Measurements from ENCODE around the gene ZDHHC7. TPM values are rescaled to one million over a fixed set of nuclear protein-coding genes. Genes with fewer than 3 reads are reported as not detected.

Gene ZDHHC7
- polyA plus RNA-seq, 2 of the 4 experiments (the other 2 are of a cell fraction) = 42.3 to 58.0 TPM

DNA sequence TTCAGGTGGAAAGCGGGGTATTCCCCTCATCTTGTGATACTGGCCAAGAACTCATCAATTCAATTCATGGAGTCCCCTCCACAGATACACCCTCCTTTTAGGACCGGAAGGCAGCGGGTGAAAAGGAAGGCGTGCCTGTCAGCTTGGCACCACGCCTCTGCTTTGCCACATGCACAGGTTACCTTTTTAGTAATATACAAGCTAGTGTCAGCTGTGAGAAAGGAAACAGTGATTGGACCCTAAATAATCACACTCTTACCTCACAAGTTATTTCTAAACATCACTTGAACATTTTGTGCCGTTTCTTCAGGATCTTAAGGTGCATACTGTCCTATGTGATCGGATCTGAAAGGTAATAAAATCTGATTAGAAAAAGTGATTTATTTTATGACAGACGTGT, 15.7 kb downstream of the ZDHHC7 start (continued):
- TF ChIP-seq, protein P1, sequence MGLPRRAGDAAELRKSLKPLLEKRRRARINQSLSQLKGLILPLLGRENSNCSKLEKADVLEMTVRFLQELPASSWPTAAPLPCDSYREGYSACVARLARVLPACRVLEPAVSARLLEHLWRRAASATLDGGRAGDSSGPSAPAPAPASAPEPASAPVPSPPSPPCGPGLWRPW (IDR thresholded peaks at IDR 0.05) = no peak
- TF ChIP-seq, protein P2, sequence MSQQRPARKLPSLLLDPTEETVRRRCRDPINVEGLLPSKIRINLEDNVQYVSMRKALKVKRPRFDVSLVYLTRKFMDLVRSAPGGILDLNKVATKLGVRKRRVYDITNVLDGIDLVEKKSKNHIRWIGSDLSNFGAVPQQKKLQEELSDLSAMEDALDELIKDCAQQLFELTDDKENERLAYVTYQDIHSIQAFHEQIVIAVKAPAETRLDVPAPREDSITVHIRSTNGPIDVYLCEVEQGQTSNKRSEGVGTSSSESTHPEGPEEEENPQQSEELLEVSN (IDR thresholded peaks at IDR 0.05; ENCODE audit: borderline replicate concordance, low read depth) = no peak
- TF ChIP-seq EP300 (IDR thresholded peaks at IDR 0.05) = no peak

DNA sequence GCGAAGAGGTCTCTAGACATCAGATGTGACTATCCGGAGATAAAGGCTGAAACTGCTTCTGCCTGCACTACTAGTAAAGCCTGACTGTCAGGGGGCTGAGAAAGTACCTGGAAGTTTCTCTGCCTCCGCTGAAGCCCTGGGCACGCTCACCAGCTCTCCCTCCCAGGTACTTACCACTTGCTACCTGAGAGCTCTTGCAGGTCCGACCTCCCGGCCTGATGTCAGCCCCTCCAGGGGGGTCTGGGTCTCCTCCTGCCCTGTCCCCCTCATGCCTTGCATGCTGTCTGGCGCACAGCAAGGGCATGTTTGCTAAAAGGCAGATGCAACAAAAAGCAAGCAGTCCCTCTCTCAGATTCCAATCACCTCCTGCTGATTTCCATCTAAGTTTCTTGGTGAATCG, 17.4 kb downstream of the ZDHHC7 start:
- TF ChIP-seq, protein P3, sequence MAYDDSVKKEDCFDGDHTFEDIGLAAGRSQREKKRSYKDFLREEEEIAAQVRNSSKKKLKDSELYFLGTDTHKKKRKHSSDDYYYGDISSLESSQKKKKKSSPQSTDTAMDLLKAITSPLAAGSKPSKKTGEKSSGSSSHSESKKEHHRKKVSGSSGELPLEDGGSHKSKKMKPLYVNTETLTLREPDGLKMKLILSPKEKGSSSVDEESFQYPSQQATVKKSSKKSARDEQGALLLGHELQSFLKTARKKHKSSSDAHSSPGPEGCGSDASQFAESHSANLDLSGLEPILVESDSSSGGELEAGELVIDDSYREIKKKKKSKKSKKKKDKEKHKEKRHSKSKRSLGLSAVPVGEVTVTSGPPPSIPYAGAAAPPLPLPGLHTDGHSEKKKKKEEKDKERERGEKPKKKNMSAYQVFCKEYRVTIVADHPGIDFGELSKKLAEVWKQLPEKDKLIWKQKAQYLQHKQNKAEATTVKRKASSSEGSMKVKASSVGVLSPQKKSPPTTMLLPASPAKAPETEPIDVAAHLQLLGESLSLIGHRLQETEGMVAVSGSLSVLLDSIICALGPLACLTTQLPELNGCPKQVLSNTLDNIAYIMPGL (CRISPR knock-in tag; IDR thresholded peaks at IDR 0.05; ENCODE audit: borderline replicate concordance) = no peak
- no peak for TF ChIP-seq MYC (IDR thresholded peaks at IDR 0.05; ENCODE audit: borderline replicate concordance, low read length)
- TF ChIP-seq, protein P4, sequence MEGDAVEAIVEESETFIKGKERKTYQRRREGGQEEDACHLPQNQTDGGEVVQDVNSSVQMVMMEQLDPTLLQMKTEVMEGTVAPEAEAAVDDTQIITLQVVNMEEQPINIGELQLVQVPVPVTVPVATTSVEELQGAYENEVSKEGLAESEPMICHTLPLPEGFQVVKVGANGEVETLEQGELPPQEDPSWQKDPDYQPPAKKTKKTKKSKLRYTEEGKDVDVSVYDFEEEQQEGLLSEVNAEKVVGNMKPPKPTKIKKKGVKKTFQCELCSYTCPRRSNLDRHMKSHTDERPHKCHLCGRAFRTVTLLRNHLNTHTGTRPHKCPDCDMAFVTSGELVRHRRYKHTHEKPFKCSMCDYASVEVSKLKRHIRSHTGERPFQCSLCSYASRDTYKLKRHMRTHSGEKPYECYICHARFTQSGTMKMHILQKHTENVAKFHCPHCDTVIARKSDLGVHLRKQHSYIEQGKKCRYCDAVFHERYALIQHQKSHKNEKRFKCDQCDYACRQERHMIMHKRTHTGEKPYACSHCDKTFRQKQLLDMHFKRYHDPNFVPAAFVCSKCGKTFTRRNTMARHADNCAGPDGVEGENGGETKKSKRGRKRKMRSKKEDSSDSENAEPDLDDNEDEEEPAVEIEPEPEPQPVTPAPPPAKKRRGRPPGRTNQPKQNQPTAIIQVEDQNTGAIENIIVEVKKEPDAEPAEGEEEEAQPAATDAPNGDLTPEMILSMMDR (IDR thresholded peaks at IDR 0.05) = no peak
- no peak for TF ChIP-seq JUN (IDR thresholded peaks at IDR 0.05)
- TF ChIP-seq CHD4 (IDR thresholded peaks at IDR 0.05; ENCODE audit: borderline replicate concordance) = no peak
- TF ChIP-seq RNF2 (IDR thresholded peaks at IDR 0.05; ENCODE audit: borderline replicate concordance, low read depth) = no peak
- TF ChIP-seq EHMT2 (IDR thresholded peaks at IDR 0.05; ENCODE audit: low read depth) = no peak
- no peak for TF ChIP-seq TFCP2L1 (CRISPR knock-in tag; IDR thresholded peaks at IDR 0.05)
- TF ChIP-seq, protein P5, sequence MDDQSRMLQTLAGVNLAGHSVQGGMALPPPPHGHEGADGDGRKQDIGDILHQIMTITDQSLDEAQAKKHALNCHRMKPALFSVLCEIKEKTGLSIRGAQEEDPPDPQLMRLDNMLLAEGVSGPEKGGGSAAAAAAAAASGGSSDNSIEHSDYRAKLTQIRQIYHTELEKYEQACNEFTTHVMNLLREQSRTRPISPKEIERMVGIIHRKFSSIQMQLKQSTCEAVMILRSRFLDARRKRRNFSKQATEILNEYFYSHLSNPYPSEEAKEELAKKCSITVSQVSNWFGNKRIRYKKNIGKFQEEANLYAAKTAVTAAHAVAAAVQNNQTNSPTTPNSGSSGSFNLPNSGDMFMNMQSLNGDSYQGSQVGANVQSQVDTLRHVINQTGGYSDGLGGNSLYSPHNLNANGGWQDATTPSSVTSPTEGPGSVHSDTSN (IDR thresholded peaks at IDR 0.05) = no peak
- TF ChIP-seq GATA3 (IDR thresholded peaks at IDR 0.05; ENCODE audit: borderline replicate concordance) = no peak
- TF ChIP-seq FOXS1 (CRISPR knock-in tag; IDR thresholded peaks at IDR 0.05) = no peak
- no peak for TF ChIP-seq CHD2 (IDR thresholded peaks at IDR 0.05; ENCODE audit: low read length, partially characterized antibody)
- TF ChIP-seq, protein P6, sequence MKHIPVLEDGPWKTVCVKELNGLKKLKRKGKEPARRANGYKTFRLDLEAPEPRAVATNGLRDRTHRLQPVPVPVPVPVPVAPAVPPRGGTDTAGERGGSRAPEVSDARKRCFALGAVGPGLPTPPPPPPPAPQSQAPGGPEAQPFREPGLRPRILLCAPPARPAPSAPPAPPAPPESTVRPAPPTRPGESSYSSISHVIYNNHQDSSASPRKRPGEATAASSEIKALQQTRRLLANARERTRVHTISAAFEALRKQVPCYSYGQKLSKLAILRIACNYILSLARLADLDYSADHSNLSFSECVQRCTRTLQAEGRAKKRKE (CRISPR knock-in tag; IDR thresholded peaks at IDR 0.05; ENCODE audit: low read depth) = no peak
- TF ChIP-seq EHF (CRISPR knock-in tag; IDR thresholded peaks at IDR 0.05) = no peak
- TF ChIP-seq POLR2AphosphoS2 (conservative IDR thresholded peaks at IDR 0.05; ENCODE audit: low read length) = no peak
- TF ChIP-seq ZSCAN20 (CRISPR knock-in tag; IDR thresholded peaks at IDR 0.05) = no peak
- TF ChIP-seq, protein P7, sequence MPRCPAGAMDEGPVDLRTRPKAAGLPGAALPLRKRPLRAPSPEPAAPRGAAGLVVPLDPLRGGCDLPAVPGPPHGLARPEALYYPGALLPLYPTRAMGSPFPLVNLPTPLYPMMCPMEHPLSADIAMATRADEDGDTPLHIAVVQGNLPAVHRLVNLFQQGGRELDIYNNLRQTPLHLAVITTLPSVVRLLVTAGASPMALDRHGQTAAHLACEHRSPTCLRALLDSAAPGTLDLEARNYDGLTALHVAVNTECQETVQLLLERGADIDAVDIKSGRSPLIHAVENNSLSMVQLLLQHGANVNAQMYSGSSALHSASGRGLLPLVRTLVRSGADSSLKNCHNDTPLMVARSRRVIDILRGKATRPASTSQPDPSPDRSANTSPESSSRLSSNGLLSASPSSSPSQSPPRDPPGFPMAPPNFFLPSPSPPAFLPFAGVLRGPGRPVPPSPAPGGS (IDR thresholded peaks at IDR 0.05) = no peak
- Histone ChIP-seq H3K4me3 (peak overlapping the region; percentile 5; the same call in 1 of the 3 replicates), H3K4me1 (peaks cover 53% of the 10 kb centered on the region), H3K27ac (peak overlapping the region; percentile 94 to 96), H3K4me2 (peak overlapping the region; percentile 85), H3K9me3 (no peaks in the 10 kb centered on the region)
- WGBS (ENCODE audit: missing lambda C conversion rate) = 92% methylated on average over 8 of the region's 8 CpGs
- ChIA-PET CTCF (interaction anchor here (1.3 to 5.3 kb wide), 5 partner anchors 17 to 269 kb away, joined by 3 to 37 read pairs (median 6); no protein-coding TSS in a partner anchor), POLR2A (interaction anchor here (0.9 to 2.0 kb wide), 5 partner anchors 10 to 33 kb away, joined by 3 to 11 read pairs (median 7); partner anchors contain the start of gene ZDHHC7)
- FAIRE-seq (no peak), ATAC-seq (no peak), DNase-seq (ENCODE audit: low read depth in 1 of 2, low spot score in 1 of 2) (no peak)
